Occipital lobe (tissue), 2 donors: ENCODE results near the gene DRD3. TPM values are rescaled to one million over a fixed set of nuclear protein-coding genes. Genes with fewer than 3 reads are reported as not detected.

Experiments used
- DNase-seq: peaks from one replicate; lab custom pipeline; 2025; lab: John Stamatoyannopoulos, UW
- total RNA-seq: library from RNA; depleted of rRNA; stranded (reverse); fragments of >200 nt; gene quantifications from one replicate; pipeline ENCODE4 v1.2.3, GENCODE V29; 2014

The DRD3 gene
- total RNA-seq, 1 donor from 2014 or later = not detected

DNA sequence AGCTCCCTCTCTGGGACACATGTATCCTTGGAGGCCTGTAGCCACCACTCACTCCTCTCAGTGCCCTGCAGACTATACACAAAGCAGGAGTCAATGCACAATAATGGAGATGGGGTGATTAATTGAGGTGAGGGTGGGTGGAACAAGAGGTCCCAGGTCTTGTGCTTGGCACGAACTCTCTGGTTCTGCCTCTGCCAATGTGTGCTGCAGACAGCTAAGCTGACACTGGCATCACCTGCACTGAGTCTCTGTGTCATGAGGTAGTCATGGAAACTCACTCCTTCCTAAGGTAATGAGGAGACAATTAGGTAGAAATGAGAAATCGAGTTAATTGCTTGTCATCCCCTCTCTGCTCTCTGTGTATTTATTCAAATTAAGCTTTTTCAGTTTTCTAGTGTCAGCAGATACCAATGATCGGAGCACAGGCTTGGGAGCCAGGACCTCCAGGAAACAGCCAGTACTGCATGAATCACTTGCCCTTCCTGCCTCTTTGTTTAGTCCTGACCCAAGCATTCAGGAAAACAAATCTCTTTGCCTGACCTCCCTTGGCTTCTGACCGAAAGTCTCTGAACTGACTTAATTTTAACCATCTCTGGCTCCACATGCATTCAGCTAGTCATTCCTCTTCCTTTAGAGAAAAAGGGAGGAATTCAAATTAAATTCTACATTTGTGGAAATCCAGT lies 56.7 kb downstream of the DRD3 start:
- no peak for DNase-seq

DNA sequence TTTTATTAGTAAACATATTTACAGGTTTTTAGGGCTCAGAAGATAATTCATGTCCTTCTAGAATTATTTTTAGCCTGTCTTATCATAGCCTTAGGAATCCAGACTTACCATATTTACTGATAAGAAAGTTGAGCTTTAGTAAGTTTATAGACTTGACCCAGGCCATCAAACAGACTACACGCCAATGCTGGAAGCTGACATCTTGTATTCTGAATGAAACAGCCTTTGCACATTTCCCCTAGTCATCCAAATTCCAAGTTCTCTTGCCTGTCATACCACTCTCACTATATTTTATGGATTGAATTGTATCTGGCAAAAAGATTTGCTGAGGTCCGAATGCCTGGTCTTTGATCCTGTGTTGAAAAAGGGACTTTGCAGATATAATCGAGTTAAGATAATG lies 58.6 kb downstream of the DRD3 start:
- DNase-seq = no peak

DNA sequence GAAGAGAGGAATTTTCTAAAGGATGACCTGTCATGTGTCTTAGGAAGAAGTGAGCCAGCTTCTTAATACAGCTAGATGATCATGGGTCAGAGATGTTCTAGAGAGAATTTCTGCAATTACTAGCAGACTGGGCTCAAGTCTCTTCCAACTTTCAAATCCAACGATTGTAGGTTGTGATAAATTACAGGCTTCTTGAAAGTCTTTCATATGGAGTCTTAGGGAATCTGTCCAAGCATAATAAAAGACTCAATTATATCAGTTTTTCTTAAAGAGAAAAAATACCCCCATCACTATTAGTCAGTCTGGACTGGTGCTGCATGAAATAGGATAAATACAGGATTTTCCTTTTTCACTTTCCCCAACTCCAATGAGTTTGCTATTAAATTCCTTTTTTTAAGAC lies 59.1 kb downstream of the DRD3 start:
- no peak for DNase-seq

DNA sequence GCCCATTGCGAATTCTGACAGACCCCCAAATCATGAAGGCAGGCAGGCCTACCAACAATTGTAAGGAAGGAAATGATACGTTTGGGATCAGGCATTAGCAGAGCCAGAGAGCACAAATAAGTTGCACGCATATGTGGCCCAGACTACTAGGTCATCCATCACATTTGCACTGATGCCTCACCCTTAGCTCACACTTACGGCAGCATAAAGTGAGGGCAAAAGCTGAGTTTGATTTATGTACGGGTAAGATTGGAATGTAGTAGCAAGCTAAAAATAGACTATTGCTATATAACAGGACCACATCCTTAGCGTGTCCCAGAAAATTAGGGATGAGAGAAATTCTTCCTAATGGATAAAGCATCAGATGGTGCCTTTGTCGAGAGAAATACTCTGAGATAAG lies 63.7 kb downstream of the DRD3 start:
- DNase-seq = no peak

DNA sequence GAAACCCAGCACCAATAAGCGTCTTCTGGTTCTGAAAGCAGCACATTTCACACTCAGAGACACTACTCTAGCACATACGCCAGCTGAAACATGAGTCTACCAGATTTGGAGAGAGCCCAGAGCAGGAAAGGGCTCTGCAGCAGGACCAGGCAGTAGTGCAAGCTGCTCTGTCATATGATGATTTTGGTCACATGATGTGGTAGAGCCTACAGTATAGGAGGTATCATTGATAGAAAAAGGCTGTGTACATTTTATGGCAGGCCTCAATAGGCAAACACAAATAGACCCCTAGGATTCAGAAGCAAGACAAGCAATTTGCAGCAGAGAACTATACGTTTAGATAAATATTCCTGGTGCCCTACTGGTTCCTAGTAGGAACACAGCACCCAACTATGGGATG lies 64.1 kb downstream of the DRD3 start:
- DNase-seq = no peak

DNA sequence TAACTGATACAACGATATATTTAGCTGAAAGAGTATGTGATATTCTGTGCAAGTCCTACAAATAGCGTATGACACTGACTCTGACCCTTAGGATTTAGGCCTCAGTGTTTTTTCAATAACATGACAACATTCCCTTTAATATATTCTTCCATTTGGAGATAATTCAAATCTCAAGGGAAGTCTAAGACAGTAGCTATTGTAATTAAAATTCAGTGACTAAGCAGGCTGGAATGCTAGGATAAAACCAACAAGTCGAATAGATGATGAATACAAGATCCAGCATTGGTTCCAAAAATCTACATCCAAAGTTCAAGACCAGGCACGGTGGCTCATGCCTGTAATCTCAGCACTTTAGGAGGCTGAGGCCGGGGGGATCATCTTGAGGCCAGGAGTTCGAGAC lies 66.2 kb downstream of the DRD3 start:
- DNase-seq = no peak

DNA sequence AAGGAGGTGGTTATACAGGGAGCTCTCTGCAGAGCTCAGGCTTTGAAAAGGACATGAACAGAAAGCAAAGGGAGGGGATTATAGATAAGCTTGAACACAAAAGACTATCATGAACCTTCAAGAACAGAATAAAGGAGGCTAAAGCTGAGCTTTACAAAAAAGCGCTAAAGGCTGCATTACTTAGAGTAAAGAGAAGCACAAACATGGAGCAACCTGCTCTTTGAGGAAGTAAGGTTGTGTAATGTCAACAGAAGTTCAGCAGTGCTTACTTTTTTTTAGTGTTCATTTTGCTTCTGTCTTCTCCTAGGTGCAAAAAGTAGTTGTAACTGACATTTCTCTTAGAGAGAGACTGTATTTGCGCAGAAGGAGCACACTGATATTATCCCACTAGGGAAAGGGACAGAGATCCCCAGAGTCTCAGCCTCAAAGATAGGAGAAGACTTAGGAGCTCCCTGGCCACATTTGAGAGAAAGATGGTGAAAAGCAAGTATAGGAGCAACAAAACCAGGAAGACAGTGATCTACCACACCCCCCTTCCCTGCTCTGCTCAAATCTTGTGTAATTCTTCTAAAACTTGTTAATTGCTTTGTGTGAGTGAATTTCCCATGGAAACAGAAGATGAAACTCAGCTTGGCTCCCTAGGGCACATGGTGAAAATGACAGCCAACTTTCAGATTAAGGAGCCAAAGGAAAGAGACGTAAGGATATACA lies 67.6 kb downstream of the DRD3 start:
- DNase-seq = no peak

DNA sequence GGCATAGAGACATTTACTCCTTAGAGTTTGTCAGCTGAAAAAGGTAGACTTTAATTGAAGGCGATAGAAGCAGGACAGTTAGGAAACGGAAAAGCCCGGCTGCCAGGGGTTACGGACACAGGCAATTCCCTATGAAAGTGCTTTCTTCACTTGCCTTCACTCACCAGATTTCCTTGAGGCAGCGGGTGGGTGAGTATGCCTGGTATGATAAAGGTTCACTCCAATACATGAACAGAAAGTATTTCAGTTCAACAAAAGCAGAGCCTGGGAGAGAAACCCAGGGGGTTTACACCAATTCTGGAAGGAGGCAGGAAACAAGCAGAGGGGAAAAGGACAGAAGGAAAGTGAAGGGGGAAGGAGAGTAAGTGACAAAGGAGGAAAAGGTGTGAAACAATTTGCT lies 68.4 kb downstream of the DRD3 start:
- no peak for DNase-seq

DNA sequence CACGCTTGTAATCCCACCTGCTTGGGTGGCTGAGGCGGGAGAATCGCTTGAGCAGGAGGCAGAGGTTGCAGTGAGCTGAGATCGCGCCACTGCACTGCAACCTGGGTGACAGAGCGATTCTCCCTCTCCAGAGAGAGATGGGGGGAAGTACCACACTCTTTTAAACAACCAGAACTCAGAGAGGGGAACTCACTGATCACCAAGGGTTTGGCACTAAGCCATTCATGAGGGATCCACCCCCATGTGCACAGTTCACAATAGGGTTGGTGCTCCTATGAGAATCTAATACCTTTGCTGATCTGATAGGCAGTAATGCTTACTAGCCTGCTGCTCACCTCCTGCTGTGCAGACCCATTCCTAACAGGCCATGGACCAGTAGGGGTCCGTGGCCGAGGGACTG lies 70.7 kb downstream of the DRD3 start:
- DNase-seq = no peak

DNA sequence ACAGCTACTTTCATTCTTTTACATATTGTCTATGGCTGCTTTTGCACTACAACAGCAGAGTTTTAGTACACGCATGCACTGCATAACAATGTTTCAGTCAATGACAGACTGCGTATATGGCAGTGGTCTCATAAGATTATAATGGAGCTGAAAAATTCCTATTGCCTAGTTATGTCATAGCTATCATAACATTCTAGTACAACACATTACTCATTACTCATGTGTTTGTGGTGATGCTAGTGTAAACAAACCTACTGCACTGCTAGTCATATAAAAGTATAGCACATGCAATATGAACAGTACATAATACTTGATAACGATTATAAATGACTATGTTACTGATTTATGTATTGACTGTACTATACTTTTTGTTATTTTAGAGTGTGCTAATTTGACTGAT lies 74.4 kb downstream of the DRD3 start:
- no peak for DNase-seq

DNA sequence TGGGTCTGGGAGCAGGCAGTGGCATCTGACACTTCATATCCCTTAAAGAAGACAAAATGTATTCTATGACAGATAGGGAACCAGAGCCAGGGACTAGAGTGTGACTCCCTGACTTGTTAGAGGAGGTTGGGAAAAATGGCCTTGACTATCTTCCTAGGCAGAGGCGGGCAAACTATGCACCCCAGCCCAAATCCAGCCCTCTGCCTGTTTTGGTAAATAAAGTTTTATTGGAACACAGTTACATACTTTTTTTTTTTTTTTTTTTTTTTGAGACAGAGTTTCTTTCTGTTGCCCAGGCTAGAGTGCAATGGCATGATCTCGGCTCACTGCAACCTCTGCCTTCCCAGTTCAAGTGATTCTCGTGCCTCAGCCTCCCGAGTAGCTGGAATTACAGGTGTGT lies 75.0 kb downstream of the DRD3 start:
- no peak for DNase-seq

DNA sequence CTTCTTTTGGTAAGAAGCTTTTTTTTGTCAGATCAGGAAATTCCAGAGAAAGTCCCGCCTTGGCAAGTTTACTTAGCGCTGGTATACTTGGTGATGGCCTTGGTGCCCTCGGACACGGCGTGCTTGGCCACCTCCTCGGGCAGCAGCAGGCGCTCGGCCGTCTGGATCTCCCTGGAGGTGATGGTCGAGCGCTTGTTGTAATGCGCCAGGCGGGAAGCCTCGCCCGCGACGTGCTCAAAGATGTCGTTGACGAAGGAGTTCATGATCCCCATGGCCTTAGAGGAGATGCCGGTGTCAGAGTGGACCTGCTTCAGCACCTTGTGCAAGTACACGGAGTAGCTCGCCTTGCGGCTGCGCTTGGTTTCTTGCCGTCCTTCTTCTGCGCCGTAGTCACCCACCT lies 75.7 kb downstream of the DRD3 start:
- no peak for DNase-seq

DNA sequence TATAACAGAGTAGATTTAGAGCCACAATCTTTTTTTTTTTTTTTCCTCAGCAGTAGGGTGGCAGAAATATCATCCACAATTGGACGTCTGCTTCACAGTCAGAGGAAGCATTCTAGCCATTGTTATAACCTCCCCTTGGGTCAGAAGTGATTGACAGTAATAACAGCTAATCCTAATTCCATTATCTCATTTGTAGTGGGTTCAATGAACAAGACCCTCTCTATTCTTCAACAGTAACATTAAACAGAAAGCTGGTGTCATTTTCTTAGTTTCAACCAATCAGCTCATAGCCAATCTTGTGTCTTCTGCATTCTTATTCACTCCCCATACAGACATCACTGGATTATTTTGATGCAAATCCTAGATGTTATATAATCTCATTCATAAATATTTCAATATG lies 77.8 kb downstream of the DRD3 start:
- no peak for DNase-seq

DNA sequence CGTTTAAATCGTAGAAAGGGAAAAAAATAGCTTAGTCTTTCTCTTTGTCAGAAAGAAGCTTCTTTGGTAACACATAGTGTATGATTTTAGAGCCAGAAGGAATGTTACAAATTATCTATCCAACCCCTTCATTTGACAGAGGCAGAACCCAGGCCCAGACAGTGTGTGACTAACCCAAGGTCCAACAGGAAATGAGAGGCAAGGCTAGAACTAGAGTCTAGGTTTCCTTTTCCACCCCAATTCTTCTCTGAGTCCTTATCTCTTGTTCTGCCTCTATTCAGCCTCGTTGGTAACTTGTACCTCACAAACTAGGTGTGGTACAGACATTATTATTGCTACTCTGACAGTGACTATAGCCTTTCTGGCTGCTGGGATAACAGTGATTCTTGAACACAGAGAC lies 83.1 kb downstream of the DRD3 start:
- no peak for DNase-seq

DNA sequence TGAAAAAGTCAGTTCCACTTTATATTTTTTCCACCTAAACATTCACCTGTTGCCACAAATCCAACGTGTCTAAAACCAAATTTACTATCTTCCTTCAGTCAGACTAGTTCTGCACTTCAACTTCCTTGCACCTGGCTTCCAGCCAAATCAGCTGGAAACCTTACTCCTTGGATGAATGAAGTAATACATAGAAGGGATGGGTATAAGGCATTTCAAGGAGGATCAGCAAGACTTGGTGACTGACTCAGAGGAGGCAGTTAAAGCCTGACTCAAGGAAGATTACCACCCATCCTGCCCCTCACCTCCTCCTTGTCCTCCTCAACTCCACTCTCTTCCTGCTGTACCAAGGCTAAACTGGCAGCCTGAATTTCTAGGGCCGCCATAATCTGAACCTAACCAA lies 85.3 kb downstream of the DRD3 start:
- DNase-seq = no peak

DNA sequence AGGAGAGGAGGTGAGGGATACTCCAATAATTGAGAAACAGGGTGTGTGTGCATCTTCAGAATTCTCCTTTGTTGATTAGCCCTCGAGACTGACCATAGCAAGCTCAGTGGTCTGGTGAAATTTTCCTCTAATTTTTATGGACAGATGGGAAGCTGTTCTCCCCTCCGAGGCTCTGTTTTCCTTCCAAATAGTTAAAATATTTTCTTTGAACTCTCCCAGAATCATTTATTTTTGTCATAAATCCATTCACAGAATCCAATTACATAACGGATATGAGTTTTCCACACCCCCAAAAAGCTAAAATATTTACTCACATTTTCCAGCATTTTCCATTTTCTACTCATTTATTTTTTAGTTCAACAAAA lies 85.9 kb downstream of the DRD3 start:
- no peak for DNase-seq

DNA sequence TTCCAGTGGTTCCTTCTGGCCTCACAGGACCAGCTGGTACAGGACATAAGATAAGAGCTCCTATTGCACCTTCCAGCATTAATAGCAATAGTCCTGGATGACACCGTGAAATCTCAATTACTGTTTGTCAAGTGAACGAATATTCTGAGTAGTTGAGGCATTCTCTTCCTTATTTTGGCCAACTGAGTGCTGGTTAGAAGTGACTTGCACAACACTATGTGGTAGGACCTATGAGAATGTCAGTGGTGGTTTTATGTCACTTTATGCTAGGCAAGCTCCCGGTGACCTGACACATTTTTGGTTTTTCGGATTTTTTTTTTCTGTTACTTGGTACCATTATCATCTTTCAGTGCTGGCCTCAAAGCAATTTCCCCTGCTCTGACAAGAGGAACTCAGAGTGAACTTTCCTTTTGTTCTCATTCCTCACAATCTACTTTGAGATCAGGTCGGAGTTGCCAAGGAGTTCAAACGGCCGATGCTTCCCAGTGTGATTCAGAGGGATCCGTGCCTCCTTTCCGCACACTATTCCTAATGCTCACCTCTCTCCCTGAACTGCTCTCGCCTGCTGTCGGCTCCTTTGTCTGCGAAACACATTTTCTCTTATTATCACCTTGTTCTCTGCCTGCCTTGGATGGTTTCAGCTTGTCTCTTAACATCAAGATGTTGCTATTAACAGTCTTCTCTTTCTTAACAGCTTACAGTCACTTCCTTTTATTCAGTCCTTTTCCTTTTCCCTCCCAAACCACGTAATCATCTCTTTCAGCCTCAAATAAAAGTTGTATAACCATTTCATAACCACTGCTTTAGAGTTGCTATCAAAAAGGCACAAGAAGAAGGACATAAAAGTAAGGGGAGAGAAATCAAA lies 86.5 kb downstream of the DRD3 start:
- DNase-seq = no peak

DNA sequence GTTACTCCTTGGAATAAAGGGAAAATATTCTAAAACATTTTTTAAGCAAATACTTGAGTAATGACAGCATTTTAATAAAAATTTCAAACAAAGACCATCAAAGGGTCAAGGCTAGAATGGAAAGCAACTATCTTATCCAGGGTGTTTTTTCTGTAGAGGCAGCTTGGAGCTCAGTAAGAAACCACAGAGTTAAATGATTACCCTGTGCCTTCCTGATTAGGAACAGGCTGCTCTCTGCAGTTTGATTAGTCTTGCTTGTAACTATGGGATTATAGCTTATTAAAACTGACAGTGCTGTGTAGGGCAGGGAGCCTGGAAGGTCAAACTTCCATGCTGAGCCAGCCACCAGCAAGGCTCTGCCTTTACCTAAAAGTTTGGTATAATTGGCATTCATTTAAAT lies 89.2 kb downstream of the DRD3 start:
- DNase-seq = no peak

DNA sequence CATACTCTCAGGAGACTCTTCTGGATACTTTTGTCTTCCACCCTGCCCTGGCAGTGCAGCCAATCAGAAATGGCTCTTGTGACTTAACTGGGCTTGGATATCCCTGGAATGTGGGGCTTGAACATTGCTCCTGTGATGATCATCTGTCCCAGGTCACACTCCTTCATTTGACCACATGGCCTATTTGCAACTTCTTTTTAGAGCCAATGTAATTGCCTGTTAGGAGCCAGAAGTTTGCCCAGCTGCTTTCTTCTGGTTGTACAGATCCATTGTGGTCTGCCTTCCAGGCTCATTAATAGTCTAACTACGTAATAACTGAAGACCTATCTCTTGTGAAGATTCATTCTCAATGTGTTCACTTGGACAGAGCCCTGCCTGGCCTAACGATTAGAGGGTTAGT lies 92.5 kb downstream of the DRD3 start:
- no peak for DNase-seq

DNA sequence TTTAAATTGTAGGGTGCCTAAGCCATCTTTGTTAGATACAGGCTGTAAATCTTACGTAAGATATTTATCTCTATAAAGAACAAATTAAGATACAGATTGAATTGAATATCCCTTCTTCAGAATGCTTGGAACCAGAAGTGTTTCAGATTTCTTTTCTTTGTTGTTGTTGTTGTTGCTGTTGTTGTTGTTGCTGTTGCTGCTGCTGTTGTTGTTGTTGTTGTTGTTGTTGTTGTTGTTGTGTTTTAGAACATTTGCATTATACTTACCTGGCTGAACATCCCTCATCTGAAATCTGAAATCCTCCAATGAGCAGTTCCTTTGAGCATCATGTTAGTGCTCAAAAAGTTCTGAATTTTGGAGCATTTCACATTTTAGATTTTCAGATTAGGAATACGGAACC lies 95.7 kb downstream of the DRD3 start:
- no peak for DNase-seq

DNA sequence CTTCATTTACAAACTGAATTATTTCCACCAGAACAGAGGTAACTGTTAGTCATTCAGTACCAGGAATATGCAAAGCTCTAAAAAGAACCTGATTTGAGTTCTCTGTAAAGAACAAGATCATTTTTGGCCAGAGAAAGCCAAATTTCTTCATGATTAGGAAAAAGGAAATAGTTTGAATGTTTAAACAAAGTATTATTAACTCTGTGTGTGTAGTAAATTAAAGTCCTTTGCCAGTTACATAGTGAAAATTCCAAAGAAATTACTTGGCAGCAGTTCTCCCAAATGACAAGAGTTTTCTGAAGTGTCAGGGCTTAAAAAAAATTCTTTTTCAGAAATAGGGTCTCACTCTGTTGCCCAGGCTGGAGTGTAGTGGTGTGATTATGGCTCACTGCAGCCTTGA lies 97.8 kb downstream of the DRD3 start:
- no peak for DNase-seq

DNA sequence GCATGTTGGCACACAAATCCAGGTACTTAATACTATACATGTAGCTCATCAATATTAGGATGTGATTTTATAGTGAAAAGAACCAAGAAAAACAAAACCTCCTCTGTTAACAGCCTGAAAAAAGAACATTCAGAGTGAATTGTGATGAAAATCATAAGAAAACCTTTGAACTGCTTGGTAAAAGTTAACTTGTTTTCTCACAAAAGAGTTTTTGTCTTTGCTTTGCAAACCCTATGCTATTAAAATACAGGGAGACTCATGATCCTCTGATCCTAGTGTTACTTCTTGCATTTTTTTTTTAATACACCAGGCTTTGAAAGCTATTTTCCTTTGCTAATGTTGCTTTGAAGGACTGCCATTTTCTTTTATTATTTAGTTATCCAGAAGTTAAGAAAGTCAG lies 98.7 kb downstream of the DRD3 start:
- no peak for DNase-seq

DNA sequence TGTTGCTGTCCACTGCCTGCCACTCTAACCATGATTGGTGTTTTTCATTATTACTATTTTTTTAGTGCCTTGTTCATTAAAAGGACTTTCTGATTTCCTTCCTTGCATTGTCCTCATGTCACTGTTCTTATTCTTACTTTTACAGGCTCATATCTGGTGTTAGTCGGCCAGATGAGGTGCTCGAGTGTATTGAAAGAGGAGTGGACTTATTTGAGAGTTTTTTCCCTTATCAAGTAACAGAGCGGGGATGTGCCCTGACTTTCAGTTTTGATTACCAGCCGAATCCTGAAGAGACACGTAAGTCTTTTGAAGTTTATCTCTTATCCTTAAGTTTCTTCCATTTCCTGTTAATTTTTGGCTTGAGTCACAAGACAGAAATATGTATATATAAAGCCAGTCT lies 99.1 kb downstream of the DRD3 start:
- DNase-seq = no peak
